Measurements from ENCODE around the gene RGS12. TPM values are rescaled to one million over a fixed set of nuclear protein-coding genes. Genes with fewer than 3 reads are reported as not detected.

The RGS12 gene
- total and polyA plus RNA-seq, 10 donors = 7.5 to 36.2 (median 20.1) TPM

- TF ChIP-seq POLR2AphosphoS5 (IDR thresholded peaks at IDR 0.05) (peak in 1 of 3 donors; percentile 14), CTCF (IDR thresholded peaks at IDR 0.05 in 8 of 11, conservative IDR thresholded peaks at IDR 0.05 in 3 of 11) (no peak)
- whole genome bisulfite sequencing, 5 donors = 77 to 81% (median 79%) methylated on average over 38 of the region's 38 CpGs
- peaks cover 0 to 12% (median 0%) of the 10 kb centered on the region in 6 donors for H3K4me1 ChIP-seq
- DNase-seq = peak; percentile 78
- H3K9me3 ChIP-seq = no peaks in the 10 kb centered on the region
- H3K4me3 ChIP-seq = no peak overlapping the region
- no peak overlapping the region for H3K27ac ChIP-seq
- intact Hi-C loops (cut with DNase I; ENCODE audit: low total_unique reads) = no loop called here
- no peaks in the 10 kb centered on the region for H3K27me3 ChIP-seq (replicated peaks in 1 of 7)
- H3K36me3 ChIP-seq = peaks cover 0 to 34% (median 4%) of the 10 kb centered on the region in 6 donors
Measured at GRCh38 chr4:3252831-3253641, 39.8 kb upstream of the RGS12 start.

GRCh38 chr4:3253808-3254207 is 39.0 kb upstream of the RGS12 start:
- Histone ChIP-seq H3K36me3 (peaks cover 0 to 34% (median 4%) of the 10 kb centered on the region in 6 donors), H3K4me3 (no peak overlapping the region), H3K27ac (no peak overlapping the region), H3K27me3 (replicated peaks in 1 of 7) (no peaks in the 10 kb centered on the region), H3K4me1 (peaks cover 0 to 12% (median 0%) of the 10 kb centered on the region in 6 donors), H3K9me3 (no peaks in the 10 kb centered on the region)
- DNase-seq = peak; percentile 71
- WGBS, 5 donors = 84 to 98% (median 88%) methylated on average over 8 to 13 of the region's 13 CpGs
- TF ChIP-seq CTCF (IDR thresholded peaks at IDR 0.05 in 8 of 11, conservative IDR thresholded peaks at IDR 0.05 in 3 of 11) (no peak), POLR2AphosphoS5 (IDR thresholded peaks at IDR 0.05) (no peak), POLR2A (IDR thresholded peaks at IDR 0.05) (no peak)
- intact Hi-C loops (cut with DNase I; ENCODE audit: low total_unique reads) = no loop called here

- 90 to 94% (median 93%) methylated on average over 11 to 14 of the region's 14 CpGs for WGBS, 5 donors
- intact Hi-C loops (cut with DNase I; ENCODE audit: low total_unique reads) = no loop called here
- Histone ChIP-seq H3K9me3 (no peaks in the 10 kb centered on the region), H3K36me3 (peaks cover 0 to 34% (median 4%) of the 10 kb centered on the region in 6 donors), H3K27me3 (replicated peaks in 1 of 7) (no peaks in the 10 kb centered on the region), H3K4me1 (peaks cover 0 to 12% (median 0%) of the 10 kb centered on the region in 6 donors), H3K4me3 (no peak overlapping the region), H3K27ac (no peak overlapping the region)
- TF ChIP-seq POLR2AphosphoS5 (IDR thresholded peaks at IDR 0.05) (no peak), POLR2A (IDR thresholded peaks at IDR 0.05) (no peak), CTCF (IDR thresholded peaks at IDR 0.05 in 8 of 11, conservative IDR thresholded peaks at IDR 0.05 in 3 of 11) (no peak)
- DNase-seq = peak; percentile 57
Measured at GRCh38 chr4:3254302-3255131, 38.3 kb upstream of the RGS12 start.

Data from spleen (tissue), 11 donors.